NOMO-1 treated with dmso at 0.1 percent for 144 hours (cell line): ENCODE results near the gene TPST2.

Experiments
- DNase-seq: peaks from one replicate; lab custom pipeline; 2025; ENCODE audit not compliant: unreplicated experiment; lab: John Stamatoyannopoulos, UW

TPST2 gene

DNA sequence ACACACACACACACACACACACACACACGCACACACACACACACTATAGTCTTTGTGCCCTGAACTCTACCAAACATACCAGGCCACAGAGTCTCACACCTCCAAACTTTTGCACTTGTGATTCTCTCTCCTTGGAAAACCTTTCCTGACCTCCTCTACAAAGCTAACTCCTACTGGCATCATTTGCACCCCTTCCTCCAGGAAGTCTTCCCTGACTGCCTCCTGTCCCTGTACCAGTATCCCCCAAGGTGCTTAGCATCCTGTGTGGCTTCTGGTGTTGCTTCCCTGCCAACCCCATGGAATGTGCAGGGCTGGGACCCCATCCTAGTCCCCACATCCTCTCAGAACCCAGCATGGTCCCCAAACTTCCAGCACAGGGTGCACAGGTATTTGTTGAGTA is 8.9 kb downstream of the TPST2 start:
- DNase-seq, result no peak

DNA sequence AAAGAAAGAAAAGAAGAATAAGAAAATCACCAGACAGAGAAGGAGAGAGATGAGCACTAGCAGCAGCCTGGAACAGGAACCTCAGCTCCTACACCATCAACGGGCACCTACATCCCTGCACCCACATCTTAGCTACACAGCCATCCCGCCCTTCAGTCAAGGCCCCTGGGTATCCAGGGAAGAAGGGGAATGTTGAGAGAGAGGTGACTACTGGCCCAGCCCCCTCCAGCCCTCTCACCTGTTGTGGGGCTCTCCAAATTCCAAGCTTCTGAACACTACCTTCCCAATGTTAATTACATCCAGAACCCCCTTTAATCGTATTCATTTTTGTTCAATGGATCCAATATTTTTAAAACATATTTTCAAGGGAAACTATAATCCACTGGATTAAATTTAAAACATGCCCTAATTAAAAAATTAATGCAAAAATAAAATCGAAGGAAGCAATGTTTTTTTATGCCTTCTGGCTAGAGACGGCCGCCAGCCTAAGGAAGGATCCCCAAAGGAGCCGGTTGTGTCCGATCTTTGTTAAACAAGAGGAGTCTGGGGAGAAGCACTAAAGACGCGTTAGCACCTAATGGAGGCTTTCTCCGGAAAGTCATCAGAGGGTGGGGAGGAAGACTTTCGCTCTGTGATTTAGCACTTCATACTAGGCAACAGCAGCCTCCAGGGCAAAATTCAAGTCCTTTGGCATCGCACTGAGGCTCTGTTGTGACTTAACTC is 9.5 kb downstream of the TPST2 start:
- DNase-seq, result no peak

DNA sequence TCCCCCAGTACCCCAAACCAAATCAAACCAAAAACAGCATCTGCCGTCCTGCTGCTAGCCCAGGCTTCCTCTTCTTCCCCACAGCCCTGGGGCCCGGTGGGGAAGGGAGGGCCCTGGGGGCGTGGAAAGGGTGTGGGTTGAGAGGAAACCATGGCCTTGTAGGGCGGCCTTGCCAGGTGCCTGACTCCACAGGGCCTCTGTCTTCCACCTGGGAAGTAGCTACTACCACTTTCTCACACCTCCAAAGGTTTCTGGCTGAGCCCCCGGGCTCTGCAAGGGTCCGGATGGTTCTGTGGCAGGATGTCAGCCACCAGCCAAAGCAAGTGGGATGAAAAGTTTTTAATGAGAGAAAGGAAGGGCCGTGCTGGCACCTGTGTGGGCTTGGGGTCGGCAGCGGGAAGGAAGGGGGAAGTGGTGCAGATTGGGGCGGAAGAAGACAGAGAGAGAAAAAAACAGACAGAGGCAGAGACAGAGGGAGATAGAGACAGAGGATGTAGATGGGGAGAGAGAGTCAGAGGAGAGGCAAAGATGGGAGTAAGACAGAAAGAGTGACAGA is 10.5 kb downstream of the TPST2 start:
- peak; percentile 64 for DNase-seq

DNA sequence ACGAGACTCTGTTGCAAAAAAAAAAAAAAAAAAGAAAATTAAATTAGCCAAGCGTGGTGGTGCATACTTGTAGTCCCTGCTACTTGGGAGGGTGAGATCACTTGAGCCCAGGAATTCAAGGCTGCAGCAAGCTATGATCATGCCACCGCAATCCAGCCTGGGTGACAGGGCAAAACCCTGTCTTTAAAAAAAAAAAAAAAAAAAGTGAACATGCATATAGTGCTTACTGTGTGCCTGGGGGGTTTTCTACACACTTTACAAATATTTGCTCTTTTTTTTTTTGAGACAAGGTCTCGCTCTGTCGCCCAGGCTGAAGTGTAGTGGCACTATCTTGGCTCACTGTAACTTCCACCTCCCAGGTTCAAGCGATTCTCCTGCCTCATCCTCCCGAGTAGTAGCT is 12.9 kb downstream of the TPST2 start:
- DNase-seq, result no peak

DNA sequence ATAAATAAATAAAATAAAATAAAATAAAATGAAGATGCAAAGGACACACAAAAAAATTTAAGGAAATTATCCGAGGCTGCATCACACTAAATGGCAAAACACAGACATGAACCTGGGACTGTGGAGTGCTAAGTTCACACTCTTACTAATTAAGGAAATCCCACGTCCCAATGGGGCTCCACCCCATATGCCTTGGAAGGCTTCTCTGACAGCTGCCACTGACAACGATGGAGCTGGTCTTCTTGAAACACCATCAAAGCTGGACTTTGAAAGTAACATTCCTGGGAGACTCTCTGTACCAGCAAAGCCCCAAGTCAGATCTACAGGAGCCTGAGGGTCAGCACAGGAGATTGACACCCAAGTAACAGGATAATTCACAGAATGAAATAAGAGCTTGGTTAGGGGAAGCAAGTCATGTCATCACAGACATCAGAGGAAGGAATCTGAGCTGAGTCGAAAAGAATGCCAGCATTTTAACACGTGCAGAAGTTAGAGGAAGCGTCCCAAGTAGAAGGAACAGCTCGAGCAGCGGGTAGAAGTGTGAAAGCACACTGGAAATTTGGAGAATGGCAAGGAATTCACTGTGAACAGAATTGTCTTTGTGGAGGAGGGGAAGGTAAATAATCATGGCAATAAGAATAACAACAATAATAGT is 13.8 kb downstream of the TPST2 start:
- DNase-seq, result no peak

DNA sequence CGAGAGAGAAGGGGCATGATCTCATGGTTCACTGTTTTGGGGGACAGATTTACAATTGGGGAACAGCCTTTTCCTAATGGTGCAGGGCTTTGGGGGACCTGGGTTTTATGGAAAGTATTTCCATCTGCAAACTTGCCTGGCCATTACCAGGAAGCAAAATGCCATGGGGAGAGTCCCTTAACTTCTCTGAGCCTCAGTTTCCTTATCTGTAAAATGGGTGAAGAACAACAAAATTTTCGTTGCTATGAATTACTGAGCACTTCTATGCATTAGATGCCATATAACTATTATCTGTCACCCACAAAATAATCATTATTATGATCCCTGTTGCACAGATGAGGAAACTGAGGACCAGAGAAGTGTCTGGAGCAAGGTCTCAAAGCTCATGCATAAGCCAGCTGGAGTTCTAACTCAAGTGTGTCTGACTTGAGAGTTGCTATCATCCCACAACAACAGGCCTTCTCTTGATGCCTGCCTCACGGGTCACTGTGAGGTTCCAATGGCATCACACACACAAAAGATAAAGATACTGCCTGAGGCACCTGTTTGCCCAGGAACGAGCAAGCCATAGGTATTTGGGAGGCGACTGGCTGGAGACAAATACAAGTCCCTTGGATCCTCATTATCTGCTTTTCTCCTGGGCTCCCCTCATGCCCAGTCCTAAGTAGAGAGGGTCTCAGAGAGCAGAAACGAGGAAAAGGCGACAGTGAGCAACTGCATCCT is 15.8 kb downstream of the TPST2 start:
- no peak for DNase-seq

DNA sequence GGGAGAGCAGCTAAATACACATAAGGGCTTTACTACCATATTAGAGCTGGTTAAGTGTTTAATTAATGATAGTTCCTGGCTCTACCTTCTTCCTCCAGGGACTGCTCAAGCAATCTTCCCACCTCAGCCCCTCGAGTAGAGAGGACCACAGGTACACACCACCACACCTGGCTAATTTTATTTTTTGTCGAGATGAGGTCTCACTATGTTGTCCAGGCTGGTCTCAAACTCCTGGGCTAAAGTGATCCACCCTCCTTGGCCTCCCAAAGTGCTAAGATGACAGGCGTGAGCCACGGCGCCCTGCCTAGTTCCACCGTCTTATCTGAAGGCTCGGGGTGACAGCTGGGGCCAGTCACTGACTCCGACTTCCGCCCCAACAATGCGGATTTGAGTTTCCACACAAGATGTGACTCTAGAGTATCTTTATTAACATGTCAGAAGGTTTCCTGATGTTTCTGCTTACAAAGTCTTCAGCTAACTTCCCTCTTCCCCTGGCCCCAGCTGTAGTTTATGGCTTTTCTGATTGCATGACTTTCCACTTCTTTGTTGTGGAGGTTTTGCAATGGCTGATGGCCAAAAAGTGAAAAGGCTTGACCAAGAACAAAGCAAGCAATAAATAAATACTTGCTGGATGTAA is 16.8 kb downstream of the TPST2 start:
- peak; percentile 93 for DNase-seq

DNA sequence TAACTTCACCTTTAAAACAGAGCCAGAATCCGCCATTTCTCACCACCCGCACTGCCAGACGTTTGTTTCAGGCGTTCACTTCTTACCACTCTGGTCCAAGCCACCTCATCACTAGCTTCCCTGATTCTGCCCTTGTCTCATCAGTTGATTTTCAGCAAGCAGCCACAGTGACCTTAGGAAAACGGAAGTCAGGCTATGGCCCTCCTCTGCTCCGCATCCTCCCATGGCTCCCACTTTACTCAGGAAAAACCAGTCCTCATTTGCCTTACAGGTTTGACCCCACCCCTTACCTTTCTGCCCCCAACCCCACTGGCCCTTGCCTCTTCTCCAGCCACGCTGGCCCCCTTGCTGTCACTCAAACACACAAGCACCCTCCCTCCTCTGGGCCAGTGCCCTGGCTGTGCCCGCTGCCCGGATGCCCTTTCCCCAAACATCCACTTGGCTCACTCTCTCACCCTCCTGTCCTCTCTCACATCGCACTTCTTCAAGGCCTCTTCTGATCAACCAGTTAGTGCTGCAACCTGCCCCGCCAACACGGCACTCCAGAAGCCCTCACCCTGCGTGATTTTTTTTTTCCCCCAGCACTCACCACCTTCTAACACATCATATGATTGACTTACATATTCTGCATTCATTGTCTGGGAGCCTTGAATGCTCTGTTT is 18.9 kb downstream of the TPST2 start:
- DNase-seq, result no peak

DNA sequence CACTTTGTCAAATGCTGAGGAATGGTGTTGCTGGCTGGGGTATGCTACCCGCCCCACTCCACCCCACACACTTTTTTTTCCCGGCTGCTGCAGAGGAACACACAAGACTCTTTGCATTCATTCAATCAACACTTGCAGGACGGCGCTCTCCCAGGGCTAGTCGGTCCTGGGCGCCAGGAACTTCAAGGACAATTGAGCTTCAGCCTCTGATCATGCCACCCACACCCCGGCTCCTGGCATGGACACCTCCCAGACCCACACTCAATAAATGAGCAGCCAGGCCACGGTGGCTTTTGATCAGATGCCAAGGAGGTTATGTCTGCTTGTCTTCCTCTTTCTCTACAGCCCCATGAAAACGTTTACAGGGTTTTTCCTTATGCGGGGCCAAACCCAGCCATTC is 19.8 kb downstream of the TPST2 start:
- no peak for DNase-seq

DNA sequence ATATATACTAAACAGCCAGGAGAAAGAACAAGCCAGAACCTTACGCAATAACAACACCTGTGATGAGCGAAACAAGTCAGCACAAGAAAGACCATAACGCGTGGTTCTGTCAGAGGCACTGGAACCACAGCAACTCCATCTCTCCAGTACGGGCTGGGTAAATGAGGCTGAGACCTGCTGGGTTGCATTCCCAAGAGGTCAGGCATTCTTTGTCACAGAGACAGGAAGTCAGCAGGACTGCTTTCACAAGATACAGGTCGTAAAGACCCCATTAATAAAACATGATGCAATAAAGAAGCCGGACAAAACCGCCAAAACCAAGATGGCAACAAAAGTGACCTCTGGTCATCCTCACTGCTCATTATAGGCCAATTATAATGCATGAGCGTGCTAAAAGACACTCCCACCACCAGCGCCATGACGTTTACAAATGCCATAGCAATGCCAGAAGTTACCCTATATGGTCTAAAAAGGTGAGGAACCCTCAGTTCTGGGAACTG is 21.7 kb downstream of the TPST2 start:
- no peak for DNase-seq

DNA sequence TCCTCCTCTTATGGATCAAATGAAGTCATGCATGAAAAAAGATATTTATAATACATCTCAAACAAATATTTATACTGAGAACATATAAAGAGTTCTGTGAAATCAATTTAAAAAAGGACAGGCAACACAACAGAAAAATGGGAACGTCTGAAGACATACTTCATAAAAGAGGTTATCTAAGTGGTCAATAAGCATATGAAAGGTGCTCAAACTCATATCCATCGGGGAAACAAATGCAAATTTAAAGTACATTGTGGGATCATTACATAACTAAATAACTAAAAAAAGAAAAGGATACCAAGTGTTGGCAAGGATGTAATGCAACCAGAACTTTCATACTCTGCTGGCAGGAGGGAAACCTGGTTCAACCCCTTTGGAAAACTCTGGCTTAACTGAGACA is 22.3 kb downstream of the TPST2 start:
- DNase-seq, result no peak

DNA sequence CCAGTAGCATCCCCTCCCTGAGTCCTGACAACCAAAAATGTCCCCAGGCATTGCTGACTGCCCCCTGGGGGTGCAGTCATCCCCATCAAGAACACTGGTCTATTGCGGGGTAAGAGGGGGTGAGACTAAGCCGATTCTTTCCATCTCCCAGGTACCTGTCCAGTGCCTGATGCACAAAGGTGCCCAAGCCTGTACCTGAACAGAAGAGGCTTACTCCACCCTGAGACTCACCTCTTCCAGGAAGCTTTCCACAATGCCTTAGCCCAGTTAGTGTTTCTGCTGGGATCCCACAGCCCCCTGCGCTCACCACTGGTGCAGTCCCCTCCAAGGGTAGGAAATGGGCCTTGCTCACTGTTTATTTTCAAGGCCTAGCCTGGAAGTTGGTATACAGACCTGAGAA is 22.9 kb downstream of the TPST2 start:
- DNase-seq, result no peak

DNA sequence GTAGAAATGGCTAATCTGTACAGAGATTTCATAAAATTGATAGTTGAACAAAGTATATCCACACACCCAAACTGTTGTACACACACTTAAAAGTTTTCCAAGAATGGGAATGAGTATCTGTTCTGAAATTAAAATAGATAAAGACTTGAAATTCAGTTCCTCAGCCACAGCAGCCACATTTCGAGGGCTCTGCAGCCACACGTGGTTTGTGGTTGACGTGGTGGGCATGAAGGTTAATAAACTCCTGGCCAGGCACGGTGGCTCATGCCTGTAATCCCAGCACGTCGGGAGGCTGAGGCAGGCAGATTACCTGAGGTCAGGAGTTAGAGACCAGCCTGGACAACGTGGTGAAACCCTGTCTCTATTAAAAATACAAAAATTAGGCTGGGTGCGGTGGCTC is 24.0 kb downstream of the TPST2 start:
- no peak for DNase-seq

DNA sequence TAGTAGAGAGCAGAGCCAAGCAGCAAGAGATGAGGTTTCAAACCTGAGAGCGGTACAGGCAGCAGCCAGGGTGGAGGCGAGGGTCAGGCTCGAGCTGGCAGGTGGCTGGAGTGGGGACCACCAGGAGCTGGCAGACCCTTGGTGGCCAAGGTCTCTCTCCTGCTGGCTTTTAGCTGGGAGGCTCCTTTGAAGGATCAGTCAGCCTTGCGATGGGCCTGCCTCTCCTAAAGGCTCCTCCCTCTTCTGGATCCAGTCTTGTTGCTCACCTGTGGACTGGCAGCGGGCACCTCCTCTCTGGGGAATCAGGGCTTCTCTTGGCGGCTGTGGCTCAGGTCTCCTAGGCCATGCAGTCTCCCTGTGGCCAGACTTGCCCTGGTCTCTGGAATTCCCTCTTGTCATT is 24.8 kb downstream of the TPST2 start:
- no peak for DNase-seq

DNA sequence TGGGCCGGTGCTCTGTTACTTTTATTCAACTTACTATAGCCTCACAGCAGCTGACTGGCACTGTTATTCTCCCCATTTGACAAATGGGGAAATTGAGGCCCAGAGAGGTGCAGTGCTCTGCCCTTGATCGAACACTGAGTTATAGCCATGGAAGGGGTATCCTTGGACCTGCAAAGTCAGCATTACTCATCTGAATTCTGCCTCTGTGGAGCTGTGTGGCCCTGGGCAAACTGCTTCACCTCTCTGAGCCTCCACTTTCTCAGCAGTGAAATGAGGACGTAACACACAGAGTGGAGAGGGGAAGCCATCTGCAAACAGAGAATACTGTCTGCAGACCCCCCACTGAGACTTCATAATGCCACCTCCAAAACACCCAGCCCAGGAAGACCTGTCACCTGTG is 25.3 kb downstream of the TPST2 start:
- no peak for DNase-seq

DNA sequence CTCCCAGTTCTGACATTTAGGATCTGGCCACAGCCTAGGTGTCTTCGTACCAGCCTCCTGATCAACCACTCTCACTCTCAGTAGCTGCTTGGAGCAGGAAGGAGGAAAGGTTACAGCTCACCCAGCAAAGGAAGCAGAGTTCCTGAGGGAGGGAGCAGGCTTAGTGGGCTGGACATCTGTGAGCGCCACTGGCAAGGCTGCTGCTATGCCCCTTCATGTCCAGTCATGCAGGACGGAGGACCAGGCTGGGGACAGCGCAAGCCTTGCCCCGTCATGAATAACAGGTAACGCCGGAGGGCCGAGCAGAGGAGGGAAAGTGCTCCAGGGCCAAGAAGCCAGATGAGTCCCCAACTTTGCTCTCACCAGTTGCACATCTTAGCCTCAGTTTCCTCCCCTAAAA is 25.8 kb downstream of the TPST2 start:
- no peak for DNase-seq

DNA sequence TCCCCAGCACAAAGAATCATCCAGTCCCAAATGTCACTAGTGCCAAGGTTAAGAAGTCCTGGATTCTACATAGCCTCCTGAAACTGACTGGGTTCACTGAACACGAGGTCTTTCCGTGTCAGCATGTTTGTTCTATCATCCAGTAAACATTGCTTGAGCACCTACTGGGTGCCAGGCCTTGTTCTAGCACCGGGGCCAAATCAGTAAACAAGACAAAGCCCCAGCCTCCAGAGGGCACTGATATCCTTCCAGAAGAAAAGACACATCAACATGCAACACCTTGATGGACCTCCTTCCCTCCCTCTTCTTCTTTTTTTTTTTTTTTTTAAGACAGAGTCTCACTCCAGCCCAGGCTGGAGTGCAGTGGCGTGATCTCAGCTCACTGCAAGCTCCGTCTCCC is 26.9 kb downstream of the TPST2 start:
- no peak for DNase-seq

DNA sequence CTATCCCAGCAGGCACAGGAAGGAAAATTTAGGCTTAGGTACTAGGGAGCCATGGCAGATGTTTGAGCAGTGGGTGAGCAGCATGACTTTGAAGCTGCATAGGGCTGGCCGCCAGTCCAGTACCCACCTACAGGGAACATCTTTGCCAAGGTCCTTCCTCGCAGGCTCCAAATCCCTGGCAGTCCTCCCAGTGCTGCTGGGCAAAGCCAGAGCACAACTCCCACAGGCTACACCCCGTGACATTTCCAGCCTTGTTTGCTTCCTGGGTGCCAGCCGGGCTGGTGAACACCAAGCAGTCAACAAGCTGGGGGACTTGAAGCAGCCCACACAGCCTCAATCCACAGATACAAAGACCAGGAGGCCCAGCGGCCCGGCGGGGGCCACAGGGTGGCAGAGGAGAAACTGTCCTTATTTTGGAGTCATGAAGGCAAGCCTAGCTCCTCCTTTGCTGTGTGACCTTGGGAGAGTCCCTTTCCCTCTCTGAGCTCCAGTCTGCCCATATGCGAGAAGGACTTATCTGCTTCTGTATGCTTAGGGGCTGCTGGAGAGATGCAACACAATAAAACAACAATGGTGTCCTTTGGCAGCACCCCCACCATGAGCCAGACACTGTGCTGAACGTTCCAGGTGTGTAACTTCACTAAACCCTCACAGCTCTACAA is 28.0 kb downstream of the TPST2 start:
- no peak for DNase-seq

DNA sequence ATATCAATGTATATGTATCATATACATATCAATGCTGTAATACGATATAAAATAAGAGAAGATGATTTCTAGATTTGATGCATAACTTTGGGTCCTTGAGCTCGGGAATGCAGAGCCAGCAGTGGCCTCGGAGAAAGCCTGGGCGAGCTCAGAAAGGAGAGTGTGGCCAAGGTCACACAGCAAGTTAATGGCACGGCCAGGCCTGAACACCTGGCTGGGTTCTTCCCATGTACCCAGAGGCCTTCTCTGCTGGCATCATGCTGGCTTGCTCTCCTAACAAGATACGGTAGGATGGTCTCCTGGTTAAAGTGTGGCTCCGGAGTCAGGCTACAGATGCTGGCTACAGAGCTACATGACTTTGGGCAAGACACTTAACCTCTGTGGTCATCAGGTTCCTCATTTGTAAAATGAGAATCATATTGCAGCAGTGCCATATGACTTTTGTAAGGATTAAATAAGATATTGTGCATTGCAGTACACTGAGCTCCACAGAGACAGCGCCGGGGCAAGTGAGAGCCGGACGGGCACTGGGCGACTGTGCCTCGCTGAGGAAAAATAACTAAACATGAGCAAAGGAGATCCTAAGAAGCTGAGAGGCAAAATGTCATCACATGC is 29.9 kb downstream of the TPST2 start:
- no peak for DNase-seq
